Adrenal gland (tissue), 12 donors: ENCODE measurements around the gene NAV2. TPM values are rescaled to one million over a fixed set of nuclear protein-coding genes. Genes with fewer than 3 reads are reported as not detected.
A peak's percentile ranks its signal among the peaks of the same experiment; 100 is the strongest.

Source experiments
- DNase-seq, 7 donors: peaks; one replicate each; pipeline ENCODE4 v3.0.0-alpha.2; 2019 to 2020
- H3K27ac ChIP-seq, 5 donors: fragments of 200-600 bp; sonication (generic) in 4 of 5; 1 replicate in 3 of 5; 2 replicates in 2 of 5; pipeline versions ENCODE4 v1.5.1 to v1.8.0; 2016 to 2020; ENCODE audit warnings: mild to moderate bottlenecking in 1 of 5
- H3K27me3 ChIP-seq: fragments of 200-600 bp; 2 replicates; pipeline ENCODE4 v1.8.0; 2021
- H3K36me3 ChIP-seq, 2 donors: fragments of 200-600 bp; replicated peaks in 1 of 2; 1 replicate in 1 of 2; 2 replicates in 1 of 2; pipeline versions ENCODE4 v1.5.1 to v1.8.0; 2018 to 2022
- H3K4me1 ChIP-seq, 2 donors: fragments of 200-600 bp; replicated peaks in 1 of 2; 1 replicate in 1 of 2; 2 replicates in 1 of 2; pipeline versions ENCODE4 v1.5.1 to v1.8.0; 2018 to 2021
- H3K4me3 ChIP-seq, 4 donors: fragments of 200-600 bp; sonication (generic) in 3 of 4; one replicate each; pipeline ENCODE4 v1.5.1; 2016 to 2018
- H3K9me3 ChIP-seq, 3 donors: fragments of 200-600 bp; sonication (generic) in 1 of 3; replicated peaks in 1 of 3; 1 replicate in 2 of 3; 2 replicates in 1 of 3; pipeline versions ENCODE4 v1.5.1 to v1.8.0; 2016 to 2021
- CTCF ChIP-seq, 6 experiments: fragments of 450-650 bp in 4 of 6; fragments of 200-600 bp in 2 of 6; sonication (generic) in 1 of 6; IDR thresholded peaks; 1 replicate in 5 of 6; 2 replicates in 1 of 6; pipeline versions ENCODE4 v1.5.1 to v1.8.0; 2016 to 2021; ENCODE audit warnings: antibody characterized with exemption in 6 of 6, mild to moderate bottlenecking in 2 of 6, moderate library complexity in 1 of 6
- POLR2A ChIP-seq, 2 donors: fragments of 450-650 bp; IDR thresholded peaks; one replicate each; pipeline ENCODE4 v1.6.1; 2017; ENCODE audit warnings: antibody characterized with exemption in 2 of 2, mild to moderate bottlenecking in 2 of 2, moderate library complexity in 1 of 2
- WGBS, 4 donors: extraction: QIAGEN DNeasy Blood & Tissue Kit in 2 of 4; methylation state at CpG; one replicate each; pipeline versions ENCODE4 v1.1.5 to v1.1.7; 2013 to 2017; 5-methylcytosine and 5-hydroxymethylcytosine counted together
- intact Hi-C, 2 donors: fragments of 100-400 bp; cut with DNase I; formaldehyde crosslinking; loops; one replicate each; pipeline versions ENCODE4 v1.14.1 to v1.15.0; 2022 to 2023
- polyA plus RNA-seq, 3 donors: library from polyadenylated mRNA; stranded (reverse); fragments of 200-250 nt in 2 of 3; fragments of 350-450 nt in 1 of 3; fragmentation: Illumina TruSeq in 1 of 3; extraction: RNeasy Lipid Tissue Mini Kit (QIAGEN cat#74804) in 1 of 3; gene quantifications; one replicate each; pipeline ENCODE4 v1.2.3, GENCODE V29; 2013 to 2014
- total RNA-seq, 9 donors: library from RNA; depleted of rRNA in 4 of 9; stranded (reverse); fragments of >200 nt in 4 of 9; fragments of 120-200 nt in 1 of 9; fragmentation: NEBNext Ultra II Directional in 1 of 9; extraction: Animal tissue kit (Norgen Biotek cat#: 25700) in 1 of 9; gene quantifications; one replicate each; pipeline versions ENCODE4 v1.1.0 to v1.2.4, GENCODE V29; 2013 to 2023
- donor health status: healthy with polysubstance abuse.
- donor health status: Bipolar disorder and iron deficiency.
- donor health status: DM: yes; HTN: yes; CAD: no.
- donor health status: DM: no; HTN: no; CAD: no.
- donor health status: DM: no; HTN: no; CAD: no.
- donor health status: DM: yes; HTN: yes; CAD: no.

The NAV2 gene
- total and polyA plus RNA-seq, 12 donors: 1.6 to 9.2 (median 5.5) TPM

GRCh38 chr11:20154381-20154780, 441.7 kb downstream of the NAV2 start:
- H3K27me3 ChIP-seq: peaks cover 56% of the 10 kb centered on the region
- no peaks in the 10 kb centered on the region for H3K9me3 ChIP-seq
- TF ChIP-seq POLR2A (IDR thresholded peaks at IDR 0.05) (no peak), CTCF (IDR thresholded peaks at IDR 0.05) (no peak)
- 89 to 100% (median 92%) methylated on average over 1 of the region's 1 CpG for WGBS, 4 donors
- H3K36me3 ChIP-seq: no peaks in the 10 kb centered on the region
- H3K27ac ChIP-seq: no peak overlapping the region
- H3K4me3 ChIP-seq: no peak overlapping the region
- DNase-seq: no peak
- peaks cover 7% of the 10 kb centered on the region in 2 donors for H3K4me1 ChIP-seq
- intact Hi-C loops: no loop called here

- intact Hi-C loops: no loop called here
- Histone ChIP-seq H3K9me3 (no peaks in the 10 kb centered on the region), H3K4me3 (peak overlapping the region in 1 of 4 donors; percentile 27), H3K27ac (no peak overlapping the region), H3K27me3 (peaks cover 65% of the 10 kb centered on the region), H3K36me3 (no peaks in the 10 kb centered on the region), H3K4me1 (peaks cover 7% of the 10 kb centered on the region in 2 donors)
- 8 to 15% (median 10%) methylated on average over 15 to 19 of the region's 19 CpGs for WGBS, 4 donors
- TF ChIP-seq CTCF (IDR thresholded peaks at IDR 0.05) (no peak), POLR2A (IDR thresholded peaks at IDR 0.05) (no peak)
- no peak for DNase-seq
These were observed 443.1 kb downstream of the NAV2 start for GRCh38 chr11:20155683-20156279.

GRCh38 chr11:20156280-20156875, 443.7 kb downstream of the NAV2 start:
- intact Hi-C loops: no loop called here
- Histone ChIP-seq H3K4me1 (peaks cover 7% of the 10 kb centered on the region in 2 donors), H3K27me3 (peaks cover 71% of the 10 kb centered on the region), H3K9me3 (no peaks in the 10 kb centered on the region), H3K4me3 (peak overlapping the region in 1 of 4 donors; percentile 27), H3K27ac (no peak overlapping the region), H3K36me3 (no peaks in the 10 kb centered on the region)
- DNase-seq: no peak
- WGBS, 4 donors: 3 to 7% (median 5%) methylated on average over 21 to 51 of the region's 51 CpGs
- no peak for TF ChIP-seq POLR2A (IDR thresholded peaks at IDR 0.05)
- no peak for TF ChIP-seq CTCF (IDR thresholded peaks at IDR 0.05)

- DNase-seq: no peak
- Histone ChIP-seq H3K36me3 (no peaks in the 10 kb centered on the region), H3K27me3 (peaks cover 78% of the 10 kb centered on the region), H3K9me3 (no peaks in the 10 kb centered on the region), H3K27ac (no peak overlapping the region), H3K4me1 (peaks cover 7% of the 10 kb centered on the region in 2 donors), H3K4me3 (peak overlapping the region in 1 of 4 donors; percentile 27)
- no peak for TF ChIP-seq CTCF (IDR thresholded peaks at IDR 0.05)
- TF ChIP-seq POLR2A (IDR thresholded peaks at IDR 0.05): no peak
- intact Hi-C loops: no loop called here
- WGBS, 4 donors: 2 to 5% (median 4%) methylated on average over 28 to 45 of the region's 45 CpGs
These were observed 444.4 kb downstream of the NAV2 start for GRCh38 chr11:20156876-20157613.
